ENCODE results near the gene TRAF3. TPM values are rescaled to one million over a fixed set of nuclear protein-coding genes. Genes with fewer than 3 reads are reported as not detected.
A peak's percentile ranks its signal among the peaks of the same experiment; 100 is the strongest.
"Not testable (repeated sequence)": the region's sequence is repeated elsewhere in the genome, so short reads cannot be mapped to it uniquely, and the experiment has no call there.

Gene TRAF3
- total and polyA plus RNA-seq, 3 experiments from 2014 or later, result 16.3 to 62.0 (median 61.6) TPM

GRCh38 chr14:102923925-102924486 lies 146.8 kb downstream of the TRAF3 start:
- POLR2A ChIA-PET, result no interaction called here
- H3K9me3 ChIP-seq (ENCODE audit: low read length), result no peaks in the 10 kb centered on the region
- no peak for DNase-seq
- Mint-ChIP-seq H3K4me3 (peak overlapping the region in 4 of 7 donors; percentile 21 to 80 (median 44)), H3K4me1 (peaks cover 5 to 33% (median 9%) of the 10 kb centered on the region in 3 donors), H3K27me3 (peaks cover 4 to 17% of the 10 kb centered on the region in 2 donors), H3K27ac (no peak overlapping the region), H3K36me3 (no peaks in the 10 kb centered on the region), H3K9me3 (no peaks in the 10 kb centered on the region)
- peaks cover 20% of the 10 kb centered on the region for H3K4me1 ChIP-seq (ENCODE audit: insufficient read depth, low read length)
- no peak overlapping the region for H3K27ac ChIP-seq (ENCODE audit: low read depth, low read length)
- CTCF ChIA-PET, result no interaction called here
- H3K27me3 ChIP-seq (ENCODE audit: insufficient read depth, low read length, poor library complexity, severe bottlenecking), result no peaks in the 10 kb centered on the region
- no peaks in the 10 kb centered on the region for H3K36me3 ChIP-seq (ENCODE audit: insufficient read depth, low read length)
- H3K4me3 ChIP-seq (ENCODE audit: low read length), result no peak overlapping the region

GRCh38 chr14:102924632-102925588 lies 147.7 kb downstream of the TRAF3 start:
- peak overlapping the region in 2 of 7 donors; percentile 21 to 55 for H3K4me3 Mint-ChIP-seq
- H3K36me3 Mint-ChIP-seq, result no peaks in the 10 kb centered on the region
- H3K9me3 ChIP-seq (ENCODE audit: low read length), result no peaks in the 10 kb centered on the region
- H3K27me3 Mint-ChIP-seq, result peaks cover 4 to 17% of the 10 kb centered on the region in 2 donors
- no peak overlapping the region for H3K27ac Mint-ChIP-seq
- peaks cover 26% of the 10 kb centered on the region for H3K4me1 ChIP-seq (ENCODE audit: insufficient read depth, low read length)
- peaks cover 5 to 37% (median 9%) of the 10 kb centered on the region in 3 donors for H3K4me1 Mint-ChIP-seq
- no peak overlapping the region for H3K27ac ChIP-seq (ENCODE audit: low read depth, low read length)
- ChIA-PET CTCF (no interaction called here), POLR2A (interaction anchor here (0.6 kb wide), 1 partner anchor 12 kb away, joined by 6 read pairs; no protein-coding TSS in a partner anchor)
- H3K27me3 ChIP-seq (ENCODE audit: insufficient read depth, low read length, poor library complexity, severe bottlenecking), result no peaks in the 10 kb centered on the region
- no peak overlapping the region for H3K4me3 ChIP-seq (ENCODE audit: low read length)
- no peaks in the 10 kb centered on the region for H3K36me3 ChIP-seq (ENCODE audit: insufficient read depth, low read length)
- H3K9me3 Mint-ChIP-seq, result no peaks in the 10 kb centered on the region
- no peak for DNase-seq

- Mint-ChIP-seq H3K27me3 (peaks cover 4 to 17% of the 10 kb centered on the region in 2 donors), H3K9me3 (no peaks in the 10 kb centered on the region), H3K36me3 (no peaks in the 10 kb centered on the region), H3K27ac (no peak overlapping the region), H3K4me3 (peak overlapping the region in 2 of 7 donors; percentile 12 to 24), H3K4me1 (peaks cover 5 to 37% (median 9%) of the 10 kb centered on the region in 3 donors)
- H3K27ac ChIP-seq (ENCODE audit: low read depth, low read length), result no peak overlapping the region
- H3K27me3 ChIP-seq (ENCODE audit: insufficient read depth, low read length, poor library complexity, severe bottlenecking), result no peaks in the 10 kb centered on the region
- CTCF ChIA-PET, result no interaction called here
- no peaks in the 10 kb centered on the region for H3K9me3 ChIP-seq (ENCODE audit: low read length)
- H3K36me3 ChIP-seq (ENCODE audit: insufficient read depth, low read length), result no peaks in the 10 kb centered on the region
- H3K4me1 ChIP-seq (ENCODE audit: insufficient read depth, low read length), result peaks cover 26% of the 10 kb centered on the region
- DNase-seq, result no peak
- POLR2A ChIA-PET, result interaction anchor here (0.6 kb wide), 1 partner anchor 13 kb away, joined by 6 read pairs; no protein-coding TSS in a partner anchor
- H3K4me3 ChIP-seq (ENCODE audit: low read length), result no peak overlapping the region
Measured at GRCh38 chr14:102925646-102926045, 148.4 kb downstream of the TRAF3 start.

- Mint-ChIP-seq H3K27me3 (peaks cover 4 to 17% of the 10 kb centered on the region in 2 donors), H3K4me1 (peaks cover 5 to 37% (median 9%) of the 10 kb centered on the region in 3 donors), H3K36me3 (no peaks in the 10 kb centered on the region), H3K27ac (no peak overlapping the region), H3K4me3 (peak overlapping the region in 2 of 7 donors; percentile 12 to 24), H3K9me3 (no peaks in the 10 kb centered on the region)
- Histone ChIP-seq H3K27ac (ENCODE audit: low read depth, low read length) (no peak overlapping the region), H3K4me1 (ENCODE audit: insufficient read depth, low read length) (peaks cover 26% of the 10 kb centered on the region), H3K9me3 (ENCODE audit: low read length) (no peaks in the 10 kb centered on the region), H3K4me3 (ENCODE audit: low read length) (no peak overlapping the region), H3K27me3 (ENCODE audit: insufficient read depth, low read length, poor library complexity, severe bottlenecking) (peaks cover under 1% of the 10 kb centered on the region), H3K36me3 (ENCODE audit: insufficient read depth, low read length) (no peaks in the 10 kb centered on the region)
- no peak for DNase-seq
- CTCF ChIA-PET, result no interaction called here
- POLR2A ChIA-PET, result no interaction called here
Measured at GRCh38 chr14:102926104-102926503, 148.9 kb downstream of the TRAF3 start.

- peaks cover 26% of the 10 kb centered on the region for H3K4me1 ChIP-seq (ENCODE audit: insufficient read depth, low read length)
- H3K9me3 Mint-ChIP-seq; H3K36me3 ChIP-seq (ENCODE audit: insufficient read depth, low read length); CTCF ChIA-PET; H3K27ac ChIP-seq (ENCODE audit: low read depth, low read length); H3K4me3 ChIP-seq (ENCODE audit: low read length); POLR2A ChIA-PET; H3K36me3 Mint-ChIP-seq; DNase-seq; H3K27me3 ChIP-seq (ENCODE audit: insufficient read depth, low read length, poor library complexity, severe bottlenecking); H3K9me3 ChIP-seq (ENCODE audit: low read length); H3K27ac Mint-ChIP-seq: not testable (repeated sequence)
- peaks cover 4 to 22% of the 10 kb centered on the region in 2 donors for H3K27me3 Mint-ChIP-seq
- H3K4me1 Mint-ChIP-seq, result peaks cover 5 to 37% (median 9%) of the 10 kb centered on the region in 3 donors
- peak overlapping the region in 1 of 7 donors; percentile 79 for H3K4me3 Mint-ChIP-seq
Measured at GRCh38 chr14:102926840-102927239, 149.6 kb downstream of the TRAF3 start.

GRCh38 chr14:102927346-102927877 lies 150.2 kb downstream of the TRAF3 start:
- H3K4me3 ChIP-seq (ENCODE audit: low read length), result no peak overlapping the region
- ChIA-PET CTCF (interaction anchor here (0.6 kb wide), 1 partner anchor 78 kb away, joined by 3 read pairs; no protein-coding TSS in a partner anchor), POLR2A (no interaction called here)
- no peaks in the 10 kb centered on the region for H3K9me3 ChIP-seq (ENCODE audit: low read length)
- DNase-seq, result no peak
- H3K27me3 ChIP-seq (ENCODE audit: insufficient read depth, low read length, poor library complexity, severe bottlenecking), result peaks cover 4% of the 10 kb centered on the region
- H3K9me3 Mint-ChIP-seq, result no peaks in the 10 kb centered on the region
- H3K4me1 Mint-ChIP-seq, result peaks cover 5 to 37% (median 9%) of the 10 kb centered on the region in 3 donors
- H3K36me3 Mint-ChIP-seq, result no peaks in the 10 kb centered on the region
- H3K27ac Mint-ChIP-seq, result no peak overlapping the region
- H3K36me3 ChIP-seq (ENCODE audit: insufficient read depth, low read length), result no peaks in the 10 kb centered on the region
- H3K4me3 Mint-ChIP-seq, result peak overlapping the region in 6 of 7 donors; percentile 47 to 87 (median 80)
- peaks cover 26% of the 10 kb centered on the region for H3K4me1 ChIP-seq (ENCODE audit: insufficient read depth, low read length)
- H3K27ac ChIP-seq (ENCODE audit: low read depth, low read length), result no peak overlapping the region
- H3K27me3 Mint-ChIP-seq, result peaks cover 9 to 26% of the 10 kb centered on the region in 2 donors

GRCh38 chr14:102927878-102928411 lies 150.7 kb downstream of the TRAF3 start:
- no peaks in the 10 kb centered on the region for H3K9me3 ChIP-seq (ENCODE audit: low read length)
- no peak overlapping the region for H3K27ac ChIP-seq (ENCODE audit: low read depth, low read length)
- ChIA-PET CTCF (interaction anchor here (0.6 kb wide), 1 partner anchor 78 kb away, joined by 3 read pairs; no protein-coding TSS in a partner anchor), POLR2A (no interaction called here)
- peaks cover 26% of the 10 kb centered on the region for H3K4me1 ChIP-seq (ENCODE audit: insufficient read depth, low read length)
- H3K4me3 ChIP-seq (ENCODE audit: low read length), result peak overlapping the region; percentile 37
- Mint-ChIP-seq H3K4me1 (peaks cover 5 to 36% (median 9%) of the 10 kb centered on the region in 3 donors), H3K27me3 (peaks cover 10 to 26% of the 10 kb centered on the region in 2 donors), H3K4me3 (peak overlapping the region; percentile 54 to 91 (median 82)), H3K27ac (no peak overlapping the region), H3K36me3 (no peaks in the 10 kb centered on the region), H3K9me3 (no peaks in the 10 kb centered on the region)
- H3K27me3 ChIP-seq (ENCODE audit: insufficient read depth, low read length, poor library complexity, severe bottlenecking), result peaks cover 4% of the 10 kb centered on the region
- no peak for DNase-seq
- H3K36me3 ChIP-seq (ENCODE audit: insufficient read depth, low read length), result no peaks in the 10 kb centered on the region

Measured in CD8-positive, alpha-beta memory T cell (primary cell).